BE2C (cell line): ENCODE results near the gene SPO11.

Source experiments
- DNase-seq: peaks from one replicate; pipeline ENCODE4 v3.0.0-alpha.2; 2020
- H3K27me3 ChIP-seq: fragments of 250-450 bp; sonication (Bioruptor Pico); 2 replicates; pipeline ENCODE4 v1.5.1; 2020; ENCODE audit warnings: mild to moderate bottlenecking
- H3K36me3 ChIP-seq: fragments of 250-450 bp; sonication (Bioruptor Pico); 2 replicates; pipeline ENCODE4 v1.5.1; 2020; ENCODE audit warnings: mild to moderate bottlenecking
- H3K4me1 ChIP-seq: fragments of 250-450 bp; sonication (Bioruptor Pico); 2 replicates; pipeline ENCODE4 v1.5.1; 2020
- H3K4me3 ChIP-seq: 2 replicates; pipeline ENCODE4 v1.5.1; 2011; ENCODE audit warnings: low read depth, low read length
- H3K9me3 ChIP-seq: fragments of 250-450 bp; sonication (Bioruptor Pico); 2 replicates; pipeline ENCODE4 v1.5.1; 2020
- CTCF ChIP-seq: IDR thresholded peaks from 2 replicates; pipeline ENCODE4 v1.5.1; 2012; ENCODE audit warnings: mild to moderate bottlenecking, low read depth, low read length

SPO11 gene

GRCh38 chr20:57374343-57374930 lies 44.8 kb downstream of the SPO11 start:
- DNase-seq = no peak
- no peaks in the 10 kb centered on the region for H3K27me3 ChIP-seq
- no peaks in the 10 kb centered on the region for H3K4me1 ChIP-seq
- H3K36me3 ChIP-seq = peaks cover 93% of the 10 kb centered on the region
- H3K4me3 ChIP-seq = no peak overlapping the region
- no peaks in the 10 kb centered on the region for H3K9me3 ChIP-seq
- TF ChIP-seq CTCF = no peak

- no peaks in the 10 kb centered on the region for H3K4me1 ChIP-seq
- TF ChIP-seq CTCF = no peak
- peaks cover 86% of the 10 kb centered on the region for H3K36me3 ChIP-seq
- DNase-seq = no peak
- H3K9me3 ChIP-seq = no peaks in the 10 kb centered on the region
- no peaks in the 10 kb centered on the region for H3K27me3 ChIP-seq
- no peak overlapping the region for H3K4me3 ChIP-seq
These were observed 45.5 kb downstream of the SPO11 start for GRCh38 chr20:57374931-57375651.

GRCh38 chr20:57375652-57376230 lies 46.1 kb downstream of the SPO11 start:
- DNase-seq = no peak
- no peak overlapping the region for H3K4me3 ChIP-seq
- no peaks in the 10 kb centered on the region for H3K4me1 ChIP-seq
- H3K27me3 ChIP-seq = no peaks in the 10 kb centered on the region
- H3K9me3 ChIP-seq = no peaks in the 10 kb centered on the region
- H3K36me3 ChIP-seq = peaks cover 84% of the 10 kb centered on the region
- TF ChIP-seq CTCF = no peak

- H3K27me3 ChIP-seq = no peaks in the 10 kb centered on the region
These were observed 47.7 kb downstream of the SPO11 start for GRCh38 chr20:57377350-57377749.

GRCh38 chr20:57378107-57378506 lies 48.5 kb downstream of the SPO11 start:
- H3K36me3 ChIP-seq = peaks cover 67% of the 10 kb centered on the region
- H3K9me3 ChIP-seq = no peaks in the 10 kb centered on the region
- H3K27me3 ChIP-seq = no peaks in the 10 kb centered on the region
- TF ChIP-seq CTCF = no peak
- no peak for DNase-seq
- H3K4me3 ChIP-seq = no peak overlapping the region
- H3K4me1 ChIP-seq = no peaks in the 10 kb centered on the region

More at GRCh38 chr20:57377350-57377749, 47.7 kb downstream of the SPO11 start:
- Histone ChIP-seq H3K9me3 (no peaks in the 10 kb centered on the region), H3K36me3 (peaks cover 75% of the 10 kb centered on the region), H3K4me3 (no peak overlapping the region), H3K4me1 (no peaks in the 10 kb centered on the region)
- DNase-seq = no peak
- TF ChIP-seq CTCF = no peak

GRCh38 chr20:57378646-57379262 lies 49.2 kb downstream of the SPO11 start:
- peaks cover 61% of the 10 kb centered on the region for H3K36me3 ChIP-seq

More at GRCh38 chr20:57378646-57379262, 49.2 kb downstream of the SPO11 start:
- no peak for TF ChIP-seq CTCF
- Histone ChIP-seq H3K4me1 (no peaks in the 10 kb centered on the region), H3K9me3 (no peaks in the 10 kb centered on the region), H3K4me3 (no peak overlapping the region), H3K27me3 (no peaks in the 10 kb centered on the region)
- DNase-seq = no peak
